Adrenal gland (tissue), 5 donors: ENCODE measurements around the gene NYNRIN.

ENCODE experiments used
- POLR2A ChIP-seq, 2 donors: fragments of 450-650 bp; IDR thresholded peaks; one replicate each; pipeline ENCODE4 v1.6.1; 2017; ENCODE audit warnings: antibody characterized with exemption in 2 of 2, mild to moderate bottlenecking in 2 of 2, moderate library complexity in 1 of 2
- TF ChIP-seq, protein P1 (sequence below), 6 experiments: fragments of 450-650 bp in 4 of 6; fragments of 200-600 bp in 2 of 6; sonication (generic) in 1 of 6; IDR thresholded peaks; 1 replicate in 5 of 6; 2 replicates in 1 of 6; pipeline versions ENCODE4 v1.5.1 to v1.8.0; 2016 to 2021; ENCODE audit warnings: antibody characterized with exemption in 6 of 6, mild to moderate bottlenecking in 2 of 6, moderate library complexity in 1 of 6
- donor health status: DM: no; HTN: no; CAD: no.

DNA sequence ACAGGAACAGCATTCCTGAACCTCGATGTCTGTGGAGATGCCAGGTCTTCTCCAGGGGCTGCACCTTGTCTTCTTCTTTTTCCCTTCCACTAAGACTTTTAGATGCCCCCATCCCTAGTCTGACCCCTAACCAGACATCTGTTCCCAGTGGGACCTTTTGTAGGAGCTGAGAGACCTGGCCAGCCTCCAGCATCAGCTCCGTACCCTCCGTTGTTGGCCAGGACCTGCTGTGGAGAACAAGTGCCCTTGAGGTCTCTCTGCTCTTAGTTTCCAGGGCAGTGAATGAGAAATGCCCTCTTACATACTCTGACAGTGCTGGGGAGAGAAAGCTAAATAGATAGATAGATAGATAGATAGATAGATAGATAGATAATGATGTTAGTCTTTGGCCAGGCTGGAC, 60.5 kb downstream of the NYNRIN start:
- TF ChIP-seq, protein P1, sequence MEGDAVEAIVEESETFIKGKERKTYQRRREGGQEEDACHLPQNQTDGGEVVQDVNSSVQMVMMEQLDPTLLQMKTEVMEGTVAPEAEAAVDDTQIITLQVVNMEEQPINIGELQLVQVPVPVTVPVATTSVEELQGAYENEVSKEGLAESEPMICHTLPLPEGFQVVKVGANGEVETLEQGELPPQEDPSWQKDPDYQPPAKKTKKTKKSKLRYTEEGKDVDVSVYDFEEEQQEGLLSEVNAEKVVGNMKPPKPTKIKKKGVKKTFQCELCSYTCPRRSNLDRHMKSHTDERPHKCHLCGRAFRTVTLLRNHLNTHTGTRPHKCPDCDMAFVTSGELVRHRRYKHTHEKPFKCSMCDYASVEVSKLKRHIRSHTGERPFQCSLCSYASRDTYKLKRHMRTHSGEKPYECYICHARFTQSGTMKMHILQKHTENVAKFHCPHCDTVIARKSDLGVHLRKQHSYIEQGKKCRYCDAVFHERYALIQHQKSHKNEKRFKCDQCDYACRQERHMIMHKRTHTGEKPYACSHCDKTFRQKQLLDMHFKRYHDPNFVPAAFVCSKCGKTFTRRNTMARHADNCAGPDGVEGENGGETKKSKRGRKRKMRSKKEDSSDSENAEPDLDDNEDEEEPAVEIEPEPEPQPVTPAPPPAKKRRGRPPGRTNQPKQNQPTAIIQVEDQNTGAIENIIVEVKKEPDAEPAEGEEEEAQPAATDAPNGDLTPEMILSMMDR (IDR thresholded peaks at IDR 0.05): no peak
- TF ChIP-seq POLR2A (IDR thresholded peaks at IDR 0.05): no peak
